ENCODE results near the gene IFNA4.

The IFNA4 gene

DNA sequence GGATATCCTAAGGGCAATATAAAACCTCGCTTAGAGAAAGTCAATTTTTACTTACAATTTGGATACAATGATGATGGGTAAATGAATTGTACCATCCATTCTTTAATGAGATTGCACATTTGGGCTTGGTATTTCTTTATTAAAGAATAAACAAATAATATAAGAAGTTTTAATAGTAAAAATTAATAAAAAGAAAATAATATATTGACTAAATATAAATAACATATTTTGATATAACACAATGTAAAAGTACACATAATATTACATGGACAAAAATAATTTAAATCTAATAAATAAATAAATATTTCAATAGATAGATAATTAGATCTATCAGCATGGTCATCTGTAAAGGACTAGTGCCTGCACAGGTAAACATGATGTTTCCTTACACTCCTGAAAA is 21.9 kb downstream of the IFNA4 start:
- no peak for DNase-seq

DNA sequence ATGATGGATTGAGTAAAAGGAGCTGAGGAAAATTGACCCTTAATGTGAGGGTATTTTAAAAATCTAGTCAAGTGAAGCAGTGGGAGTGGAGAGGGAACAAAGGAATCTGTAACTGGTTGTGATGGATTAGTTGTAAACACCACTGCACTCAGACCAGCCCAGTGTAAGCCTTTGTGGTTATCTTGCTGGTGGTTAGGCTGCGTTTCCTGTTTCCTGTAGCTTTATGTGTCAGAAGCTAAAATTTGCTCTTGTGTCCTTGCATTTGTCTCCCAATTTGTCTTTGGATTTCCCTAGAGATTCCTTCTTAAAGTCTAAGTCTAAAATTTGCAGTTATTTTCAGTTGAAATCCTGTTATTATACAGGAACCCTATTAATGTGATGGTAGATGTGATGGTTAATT is 27.2 kb downstream of the IFNA4 start:
- no peak for DNase-seq

DNA sequence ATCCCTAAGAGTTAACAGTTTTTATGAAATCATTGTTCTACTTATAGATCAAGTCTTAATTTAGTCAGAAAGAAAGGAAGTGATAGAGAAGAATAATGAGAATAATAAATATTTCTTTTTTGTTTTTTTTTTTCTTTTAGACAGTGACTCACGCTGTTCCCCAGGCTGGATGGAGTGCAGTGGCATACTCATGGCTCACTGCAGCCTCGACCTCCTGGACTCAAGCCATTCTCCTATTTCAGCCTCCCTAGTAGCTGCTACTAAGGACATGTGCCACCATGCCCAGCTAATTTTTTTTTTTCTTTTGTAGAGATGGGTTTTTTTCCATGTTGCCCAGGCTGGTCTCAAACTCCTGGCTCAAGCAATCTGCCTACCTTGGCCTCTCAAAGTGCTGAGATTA is 31.9 kb downstream of the IFNA4 start:
- DNase-seq: no peak

DNA sequence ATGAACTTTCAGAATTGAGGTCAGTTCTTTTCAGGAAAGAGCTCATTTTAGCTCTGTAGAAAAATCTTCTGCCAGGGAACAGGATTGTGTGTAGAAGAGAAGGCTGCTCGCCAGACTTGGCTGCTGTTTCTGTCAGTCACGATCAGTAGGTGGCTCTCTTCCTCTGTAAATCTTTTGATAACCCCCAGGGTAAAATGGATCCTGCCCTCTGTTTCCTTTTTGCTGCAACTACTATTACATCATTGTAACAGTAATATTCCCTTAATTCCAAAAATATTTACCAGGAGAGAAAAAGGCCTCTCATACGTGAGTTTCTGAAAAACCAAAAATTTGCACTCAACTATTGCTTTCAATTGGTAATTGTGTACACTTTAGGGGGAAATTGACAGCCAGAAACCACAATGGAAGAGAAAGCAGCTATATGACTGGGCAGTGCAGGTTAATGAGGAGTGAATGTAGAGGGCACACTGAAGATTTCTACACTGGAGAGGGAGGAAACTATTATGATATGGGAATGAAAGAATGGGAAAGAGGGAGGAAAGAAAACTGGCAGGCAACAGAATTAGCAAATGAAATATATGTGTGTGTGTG is 33.3 kb downstream of the IFNA4 start:
- DNase-seq: no peak

DNA sequence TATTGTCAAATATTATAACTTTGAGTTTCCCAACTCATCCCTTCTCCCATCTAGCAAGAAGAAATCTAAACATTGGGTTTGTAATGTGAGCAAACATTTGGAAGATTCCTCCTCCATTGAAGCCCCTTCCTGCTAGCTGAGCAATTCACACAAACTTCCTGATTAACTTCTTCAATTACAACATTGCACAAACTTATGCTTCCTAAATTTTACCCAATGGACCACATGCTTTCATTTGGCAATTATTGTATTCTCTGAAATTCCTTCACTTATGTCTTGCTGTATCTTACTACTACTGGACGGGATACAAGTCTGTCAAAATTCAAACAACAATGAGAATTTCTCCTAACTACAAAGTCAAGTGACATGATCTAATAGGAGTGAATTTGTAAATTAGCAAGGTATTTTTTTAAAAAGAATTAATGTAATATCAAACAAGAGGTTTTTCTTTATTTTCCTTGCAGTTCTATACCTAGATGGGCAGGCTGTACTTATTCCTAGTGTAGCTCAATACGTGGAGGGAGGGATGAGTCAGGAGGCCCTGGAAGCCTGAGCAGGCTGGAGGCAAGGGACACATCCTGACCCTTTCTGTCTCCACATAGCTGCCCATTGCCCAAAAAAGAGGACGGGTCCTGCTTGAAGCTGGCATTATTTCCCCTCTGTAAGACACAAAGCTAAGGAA is 33.9 kb downstream of the IFNA4 start:
- no peak for DNase-seq

DNA sequence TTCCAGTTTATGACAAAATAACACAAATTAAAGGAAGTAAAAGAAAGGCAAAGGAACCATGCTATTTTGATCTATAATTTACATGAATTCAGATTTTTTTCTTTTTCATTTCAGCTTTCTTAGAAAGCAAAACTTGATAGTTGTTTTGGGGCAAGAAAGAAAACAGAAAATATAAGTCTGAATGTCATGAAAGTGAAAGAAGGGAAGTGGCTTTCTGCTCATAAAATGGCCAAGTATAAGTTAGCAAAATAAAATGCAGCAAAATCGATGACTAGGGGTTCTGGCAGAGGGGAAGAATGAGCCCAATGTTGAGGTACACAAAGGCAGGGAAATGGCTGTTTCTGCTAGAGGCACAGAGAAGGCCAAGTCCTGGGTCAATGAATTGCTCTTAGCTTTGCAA is 42.8 kb downstream of the IFNA4 start:
- DNase-seq: no peak

DNA sequence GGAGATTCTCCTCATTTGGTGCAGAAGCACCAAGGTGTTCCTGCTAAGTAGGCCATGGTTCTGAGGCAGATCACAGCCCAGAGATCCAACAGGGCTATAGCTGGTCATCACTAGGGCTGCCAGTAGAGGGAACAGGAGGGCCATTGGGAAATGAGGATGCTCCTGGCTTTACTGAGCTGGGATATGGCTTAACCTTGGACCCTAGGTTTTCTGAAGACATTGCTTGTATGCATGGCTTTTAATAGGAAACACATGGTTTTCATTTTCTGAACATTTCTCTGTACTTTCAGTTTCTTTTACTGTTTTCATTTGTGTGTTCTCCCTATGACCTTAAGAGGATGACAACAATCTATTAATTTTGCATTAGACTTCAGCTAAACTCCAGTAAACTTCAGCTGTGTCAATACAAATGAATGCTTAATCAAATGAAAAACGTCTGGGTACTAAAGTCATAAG is 45.9 kb downstream of the IFNA4 start, which contains the start of gene IFNW1:
IFNW1 (minus strand) TSS at position 406 of the 456 bp plus-strand sequence; CDS start at position 144, 262 bp downstream.
- DNase-seq: no peak

DNA sequence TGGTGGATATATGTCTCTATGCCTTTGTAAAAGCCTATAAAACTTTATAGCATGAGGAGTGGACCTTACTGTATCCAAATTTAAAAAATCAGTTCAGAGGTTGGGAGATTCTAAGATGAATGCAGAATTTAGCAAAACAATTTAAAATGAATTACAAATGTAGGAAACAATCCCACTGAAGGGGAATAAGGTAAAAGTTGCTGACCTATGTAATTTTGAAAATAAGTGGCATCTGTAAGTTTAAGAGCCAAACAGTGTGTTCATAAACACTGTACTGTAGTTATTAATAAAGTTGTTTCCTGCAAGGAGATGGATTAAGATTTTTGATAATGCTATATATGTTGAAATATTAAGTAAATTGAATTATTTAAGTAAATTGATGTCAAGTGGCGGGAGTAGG is 50.4 kb downstream of the IFNA4 start:
- DNase-seq: no peak
